H1 (cell line): ENCODE data around the gene SFXN2. TPM values are rescaled to one million over a fixed set of nuclear protein-coding genes. Genes with fewer than 3 reads are reported as not detected.

Experiments used
- CTCF ChIA-PET: fragments of 300-600 bp; sonication (Branson Sonifier 250); formaldehyde crosslinking; loops from one replicate; lab custom pipeline; 2021; ENCODE audit not compliant: partially characterized antibody; lab: Charles Lee
- POLR2A ChIA-PET: fragments of 300-600 bp; sonication (Branson Sonifier 250); formaldehyde crosslinking; loops from one replicate; lab custom pipeline; 2021; ENCODE audit warnings: inconsistent platforms; ENCODE audit not compliant: partially characterized antibody; lab: Charles Lee
- DNase-seq, 2 experiments: peaks; one replicate each; pipeline versions ENCODE4 v3.0.0 to v3.0.0-alpha.2; 2010 to 2022; ENCODE audit warnings: low spot score in 2 of 2, low read depth in 1 of 2, mixed read lengths in 1 of 2
- FAIRE-seq: peaks from 2 replicates; lab custom pipeline; 2011; peaks lifted over from hg19 to GRCh38; lab: Jason Lieb, UNC
- H2AFZ ChIP-seq: 2 replicates; pipeline ENCODE4 v1.8.1; 2012; ENCODE audit warnings: low read length, inconsistent platforms
- H2AK5ac ChIP-seq: 2 replicates; pipeline ENCODE4 v1.6.1; 2013; ENCODE audit warnings: low read depth, low read length
- H2BK120ac ChIP-seq: replicated peaks from 2 replicates; pipeline ENCODE3; 2013; ENCODE audit warnings: low read depth, low read length, inconsistent platforms
- H2BK12ac ChIP-seq: 2 replicates; pipeline ENCODE4 v1.6.1; 2013; ENCODE audit warnings: low read depth, low read length
- H2BK15ac ChIP-seq: 2 replicates; pipeline ENCODE4 v1.6.1; 2013; ENCODE audit warnings: low read length
- H2BK20ac ChIP-seq: 2 replicates; pipeline ENCODE4 v1.6.1; 2013; ENCODE audit warnings: low read length
- H2BK5ac ChIP-seq: 2 replicates; pipeline ENCODE4 v1.6.1; 2013; ENCODE audit warnings: low read depth, low read length
- H3K14ac ChIP-seq: 2 replicates; pipeline ENCODE4 v1.6.1; 2013; ENCODE audit warnings: inconsistent platforms; ENCODE audit not compliant: insufficient read length
- H3K18ac ChIP-seq: 2 replicates; pipeline ENCODE4 v1.6.1; 2013; ENCODE audit warnings: low read length; ENCODE audit errors: extremely low read depth
- H3K23ac ChIP-seq: 2 replicates; pipeline ENCODE4 v1.6.1; 2013; ENCODE audit warnings: inconsistent platforms; ENCODE audit not compliant: insufficient read length
- H3K23me2 ChIP-seq: 2 replicates; pipeline ENCODE4 v1.6.1; 2013; ENCODE audit warnings: low read depth, low read length
- H3K27ac ChIP-seq: 2 replicates; pipeline ENCODE4 v1.6.1; 2011; ENCODE audit warnings: low read depth, low read length, inconsistent platforms
- H3K27me3 ChIP-seq, 4 experiments: replicated peaks in 1 of 4; 1 replicate in 1 of 4; 2 replicates in 3 of 4; pipeline versions ENCODE4 v1.6.1 to v1.8.1; 2011 to 2013; ENCODE audit warnings: low read length in 3 of 4, mild to moderate bottlenecking in 3 of 4, inconsistent platforms in 2 of 4, mixed read lengths in 2 of 4, moderate library complexity in 1 of 4; ENCODE audit not compliant: control insufficient read depth in 3 of 4, insufficient read depth in 3 of 4; ENCODE audit errors: extremely low read depth in 1 of 4
- H3K36me3 ChIP-seq, 4 experiments: 2 replicates each; pipeline versions ENCODE4 v1.6.1 to v1.8.1; 2011 to 2013; ENCODE audit warnings: mild to moderate bottlenecking in 4 of 4, low read length in 3 of 4, moderate library complexity in 2 of 4, control low read depth in 1 of 4, inconsistent platforms in 1 of 4; ENCODE audit not compliant: insufficient read depth in 4 of 4, control insufficient read depth in 2 of 4
- H3K4ac ChIP-seq: replicated peaks from 2 replicates; pipeline ENCODE3; 2013; ENCODE audit warnings: low read length, low read depth, mixed read lengths, inconsistent platforms; ENCODE audit not compliant: insufficient read length
- H3K4me1 ChIP-seq, 4 experiments: replicated peaks in 1 of 4; 1 replicate in 1 of 4; 2 replicates in 3 of 4; pipeline versions ENCODE4 v1.6.1 to v1.8.1; 2011 to 2013; ENCODE audit warnings: low read length in 3 of 4, inconsistent platforms in 2 of 4, mixed read lengths in 1 of 4; ENCODE audit not compliant: insufficient read depth in 4 of 4, control insufficient read depth in 3 of 4
- H3K4me2 ChIP-seq, 2 experiments: 2 replicates each; pipeline versions ENCODE4 v1.6.1 to v1.8.1; 2011 to 2013; ENCODE audit warnings: low read depth in 2 of 2, low read length in 2 of 2, control low read depth in 1 of 2, inconsistent platforms in 1 of 2, mild to moderate bottlenecking in 1 of 2; ENCODE audit not compliant: insufficient read depth in 1 of 2
- H3K4me3 ChIP-seq, 4 experiments: fragments of 200-600, 300-600 bp in 1 of 4; sonication (generic), shearing (Covaris generic), sonication (Bioruptor Twin) in 1 of 4; 2 replicates each; pipeline versions ENCODE4 v1.5.1 to v1.8.1; 2011 to 2016; ENCODE audit warnings: low read length in 4 of 4, low read depth in 3 of 4, control low read depth in 2 of 4, inconsistent platforms in 2 of 4, mild to moderate bottlenecking in 2 of 4, mixed read lengths in 1 of 4, moderate library complexity in 1 of 4; ENCODE audit not compliant: insufficient read depth in 2 of 4; ENCODE audit errors: extremely low read depth in 1 of 4
- H3K56ac ChIP-seq: replicated peaks from 2 replicates; pipeline ENCODE3; 2013; ENCODE audit warnings: low read depth, mild to moderate bottlenecking, mixed read lengths, low read length, inconsistent platforms; ENCODE audit not compliant: insufficient read length
- H3K79me1 ChIP-seq: 2 replicates; pipeline ENCODE4 v1.6.1; 2013; ENCODE audit warnings: low read depth, low read length, control low read depth
- H3K79me2 ChIP-seq, 2 experiments: 2 replicates each; pipeline versions ENCODE4 v1.6.1 to v1.8.1; 2012 to 2013; ENCODE audit warnings: low read length in 2 of 2, mild to moderate bottlenecking in 2 of 2, inconsistent platforms in 1 of 2; ENCODE audit not compliant: insufficient read depth in 2 of 2, control insufficient read depth in 1 of 2
- H3K9ac ChIP-seq, 4 experiments: replicated peaks in 1 of 4; 1 replicate in 1 of 4; 2 replicates in 3 of 4; pipeline versions ENCODE4 v1.6.1 to v1.8.1; 2011 to 2013; ENCODE audit warnings: low read depth in 3 of 4, low read length in 3 of 4, control low read depth in 2 of 4, mild to moderate bottlenecking in 2 of 4, moderate library complexity in 2 of 4, inconsistent platforms in 1 of 4; ENCODE audit errors: extremely low read depth in 1 of 4
- H3K9me3 ChIP-seq, 2 experiments: 2 replicates each; pipeline versions ENCODE4 v1.6.1 to v1.8.1; 2012 to 2013; ENCODE audit warnings: mild to moderate bottlenecking in 2 of 2, moderate library complexity in 2 of 2, control low read depth in 1 of 2, inconsistent platforms in 1 of 2, low read depth in 1 of 2, low read length in 1 of 2, mixed read lengths in 1 of 2; ENCODE audit not compliant: insufficient read depth in 2 of 2
- H4K20me1 ChIP-seq, 2 experiments: replicated peaks in 1 of 2; 2 replicates each; pipeline versions ENCODE3 to v1.8.1; 2011 to 2013; ENCODE audit warnings: inconsistent platforms in 2 of 2, low read length in 2 of 2, mild to moderate bottlenecking in 1 of 2; ENCODE audit not compliant: insufficient read depth in 2 of 2, control insufficient read depth in 1 of 2
- H4K5ac ChIP-seq: 2 replicates; pipeline ENCODE4 v1.6.1; 2013; ENCODE audit warnings: low read length, low read depth, mixed read lengths, inconsistent platforms; ENCODE audit not compliant: insufficient read length
- H4K8ac ChIP-seq: 2 replicates; pipeline ENCODE4 v1.8.0; 2013; ENCODE audit warnings: mild to moderate bottlenecking, moderate library complexity, low read length, inconsistent platforms; ENCODE audit not compliant: insufficient read depth; ENCODE audit errors: extremely low read depth
- H4K91ac ChIP-seq: replicated peaks from 2 replicates; pipeline ENCODE3; 2013; ENCODE audit warnings: low read length, mixed read lengths, inconsistent platforms; ENCODE audit not compliant: insufficient read length
- CBX8 ChIP-seq: fragments of 300-800, 300-1000 bp; sonication (generic); IDR thresholded peaks from 2 replicates; pipeline ENCODE4 v1.7.1; 2016; ENCODE audit warnings: low read depth, low read length, borderline replicate concordance
- PHF8 ChIP-seq: fragments of 200-600 bp; sonication (generic); conservative IDR thresholded peaks from 2 replicates; pipeline ENCODE4 v1.7.1; 2012; ENCODE audit warnings: low read depth, mild to moderate bottlenecking, inconsistent platforms, low read length, moderate library complexity
- RNF2 ChIP-seq: fragments of 200-900, 300-1000 bp; sonication (generic); IDR thresholded peaks from 2 replicates; pipeline ENCODE4 v1.7.1; 2016; ENCODE audit warnings: borderline replicate concordance, low read depth, mild to moderate bottlenecking, antibody characterized with exemption, low read length; ENCODE audit not compliant: poor library complexity, severe bottlenecking; ENCODE audit errors: missing control alignments
- TAF7 ChIP-seq: optimal IDR thresholded peaks from 2 replicates; pipeline ENCODE3; 2011; ENCODE audit warnings: low read depth, mild to moderate bottlenecking, inconsistent platforms, low read length, moderate library complexity, borderline replicate concordance
- WGBS, 2 experiments: shearing (Covaris generic) in 1 of 2; methylation state at CpG; one replicate each; pipeline versions ENCODE4 v1.1.6 to v1.1.7; 2013 to 2015; ENCODE audit warnings: low lambda C conversion rate in 2 of 2, mixed read lengths in 2 of 2, inconsistent platforms in 1 of 2, low coverage in 1 of 2, missing lambda C conversion rate in 1 of 2; ENCODE audit not compliant: insufficient replicate concordance in 2 of 2, insufficient coverage in 1 of 2, insufficient read length in 1 of 2; ENCODE audit errors: extremely low coverage in 1 of 2, missing lambda C conversion rate in 1 of 2; 5-methylcytosine and 5-hydroxymethylcytosine counted together
- polyA plus RNA-seq, 7 experiments: library from polyadenylated mRNA; depleted of rRNA in 3 of 7; stranded (reverse) in 5 of 7; unstranded in 2 of 7; fragments of >200 nt in 5 of 7; fragments of 200-250 nt in 2 of 7; gene quantifications; 1 replicate in 5 of 7; 2 replicates in 1 of 7; 4 replicates in 1 of 7; pipeline versions ENCODE4 v1.2.1 to v1.2.3, GENCODE V29; 2011 to 2013; ENCODE audit warnings: missing spikeins in 2 of 7, mixed read lengths in 2 of 7
- total RNA-seq: library from RNA; stranded (reverse); fragmentation: NEBNext Ultra II Directional; extraction: Animal tissue kit (Norgen Biotek cat#: 25700); gene quantifications from 2 replicates; pipeline ENCODE4 v1.2.1, GENCODE V29; 2021

Gene SFXN2
- total and polyA plus RNA-seq, 2 of the 8 experiments (the other 6 are each of a cell fraction or from before 2014, with no cell fraction given) = 20.5 to 23.5 TPM

GRCh38 chr10:102720337-102720736 is 5.9 kb downstream of the SFXN2 start:
- DNase-seq (no peak), FAIRE-seq (no peak)
- no peak overlapping the region for H3K27ac ChIP-seq
- CTCF ChIA-PET = interaction anchor here (0.6 to 1.5 kb wide), 9 partner anchors 10 to 1009 kb away, joined by 3 to 5 read pairs (median 4); no protein-coding TSS in a partner anchor
- no peak overlapping the region for H4K8ac ChIP-seq
- H2BK5ac ChIP-seq = peak overlapping the region; percentile 15; the same call in 1 of the 2 replicates
- no peak overlapping the region for H2BK12ac ChIP-seq
- H4K20me1 ChIP-seq = peaks cover 2 to 13% of the 10 kb centered on the region in 2 experiments
- no peak overlapping the region for H2AK5ac ChIP-seq
- no peak overlapping the region for H2BK20ac ChIP-seq
- no peak overlapping the region for H3K23ac ChIP-seq
- no peaks in the 10 kb centered on the region for H3K27me3 ChIP-seq
- H3K79me2 ChIP-seq = peaks cover 0 to 77% of the 10 kb centered on the region in 2 experiments; a peak in 2 of 4 replicates
- H2BK120ac ChIP-seq = no peak overlapping the region
- H3K56ac ChIP-seq = no peak overlapping the region
- peaks cover 4% of the 10 kb centered on the region for H3K79me1 ChIP-seq
- H3K4me1 ChIP-seq = peaks cover 5 to 19% (median 12%) of the 10 kb centered on the region in 4 experiments; a peak in 6 of 7 replicates
- peaks cover 1% of the 10 kb centered on the region; the same call in 1 of the 2 replicates for H3K23me2 ChIP-seq
- H3K18ac ChIP-seq = no peak overlapping the region
- no peak overlapping the region for H4K91ac ChIP-seq
- H2BK15ac ChIP-seq = no peak overlapping the region
- H3K4me2 ChIP-seq = no peak overlapping the region
- POLR2A ChIA-PET = interaction anchor here (1.0 to 1.7 kb wide), 7 partner anchors 8 to 74 kb away, joined by 3 to 9 read pairs (median 3); partner anchors contain the start of gene WBP1L
- 79% methylated on average over 3 of the region's 3 CpGs; no CpG with 5 or more reads in 1 of the 2 experiments for WGBS, 2 experiments
- peaks cover 0 to 24% (median 5%) of the 10 kb centered on the region in 4 experiments; a peak in 6 of 8 replicates for H3K36me3 ChIP-seq
- H3K14ac ChIP-seq = no peak overlapping the region
- H2AFZ ChIP-seq = no peak overlapping the region
- no peak overlapping the region for H3K4me3 ChIP-seq
- H3K9me3 ChIP-seq = no peaks in the 10 kb centered on the region
- no peak overlapping the region for H3K4ac ChIP-seq
- no peak overlapping the region for H3K9ac ChIP-seq
- no peak overlapping the region for H4K5ac ChIP-seq
- TF ChIP-seq CBX8 = no peak
- no peak for TF ChIP-seq PHF8
- TF ChIP-seq RNF2 = no peak
- no peak for TF ChIP-seq TAF7
